Heart left ventricle (tissue), 13 donors: Measurements from ENCODE around the gene UPK3B.
"Not testable (repeated sequence)": the region's sequence is repeated elsewhere in the genome, so short reads cannot be mapped to it uniquely, and the experiment has no call there.

Experiments
- CTCF ChIP-seq, 12 donors: fragments of 200-600 bp; sonication (generic) in 4 of 12; IDR thresholded peaks; one replicate each; pipeline versions ENCODE4 v1.5.0 to v1.8.0; 2018 to 2022; ENCODE audit warnings: antibody characterized with exemption in 12 of 12, mild to moderate bottlenecking in 5 of 12
- POLR2A ChIP-seq, 2 donors: fragments of 450-650 bp; IDR thresholded peaks; one replicate each; pipeline ENCODE4 v1.6.1; 2017; ENCODE audit warnings: antibody characterized with exemption in 2 of 2, mild to moderate bottlenecking in 2 of 2, moderate library complexity in 2 of 2
- donor health status: ischemic (EF 13 %, LVEDD 7.1; RV severe dilation, severe dysfunction).
- donor health status: DM: no; HTN: yes; CAD: no.
- donor health status: DM: no; HTN: no; CAD: no.
- donor health status: ischemic (EF 25% LVEDD 6.9; RV normal size, moderate dysfunction).
- donor health status: ischemic (EF 25% LVEDD 5.7; RV mildly dilated, moderate dysfunction).
- donor health status: ischemic (EF 35%, LVEDD 5.7; RV mildly dilated, moderate dysfunction).
- donor health status: nonischemic (EF 11% LVEDD 7.7; RV severe dilation, severe dysfunction).
- donor health status: DM: yes; HTN: yes; CAD: no.
- donor health status: PGD.
- donor health status: ischemic (EF 29% LVEDD 5.4; RV normal size, mild dysfunction).
- donor health status: nonischemic (EF 23%, LVEDD 6.1; RV moderate dilation, normal function).

DNA sequence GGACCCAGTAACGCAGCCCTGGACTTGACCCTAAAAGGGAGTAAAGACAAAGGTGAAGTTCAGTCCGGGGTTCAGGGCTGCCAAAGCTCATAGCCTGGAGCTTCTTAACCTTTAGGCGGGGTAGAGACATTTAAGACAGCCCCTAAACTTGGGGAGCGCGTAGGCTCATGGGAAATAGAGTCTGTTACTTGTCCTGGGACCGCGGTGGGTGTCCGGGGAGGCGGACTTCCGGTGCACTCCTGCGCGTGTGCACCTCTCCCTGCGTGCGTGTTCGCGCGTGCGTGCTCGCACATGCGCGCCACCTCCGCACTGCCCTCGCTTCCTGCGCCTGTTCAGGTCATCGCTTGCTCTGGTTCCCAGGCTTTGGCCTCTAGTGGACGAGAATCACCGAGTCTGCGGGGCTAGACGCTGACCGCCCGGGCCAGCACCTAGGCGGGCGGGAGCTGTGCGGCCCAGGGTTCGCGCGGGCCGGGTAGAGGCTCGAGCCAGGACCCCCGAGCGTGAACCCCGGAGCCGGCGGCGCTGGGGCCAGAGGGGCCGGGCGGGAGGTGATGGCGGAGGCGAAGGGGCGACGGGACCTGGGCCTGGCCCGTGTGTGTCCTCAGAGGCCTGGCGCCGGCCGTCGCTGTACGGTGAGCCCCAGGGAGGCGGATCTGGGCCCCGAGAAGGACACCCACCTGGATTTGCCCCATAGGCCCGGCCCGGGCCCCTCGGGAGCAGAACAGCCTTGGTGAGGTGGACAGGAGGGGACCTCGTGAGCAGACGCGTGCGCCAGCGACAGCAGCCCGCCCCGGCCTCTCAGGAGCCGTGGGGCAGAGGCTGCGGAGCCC is 38.9 kb downstream of the UPK3B start:
- TF ChIP-seq CTCF (IDR thresholded peaks at IDR 0.05): not testable (repeated sequence)
- TF ChIP-seq POLR2A (IDR thresholded peaks at IDR 0.05): peak in 1 of 2 donors; percentile 73
